Subcutaneous adipose tissue (tissue), 4 donors: ENCODE data around the gene PDE7B. TPM values are rescaled to one million over a fixed set of nuclear protein-coding genes. Genes with fewer than 3 reads are reported as not detected.

ENCODE experiments used
- CTCF ChIP-seq: fragments of 450-650 bp; IDR thresholded peaks from one replicate; pipeline ENCODE4 v1.5.1; 2016; ENCODE audit warnings: low read depth, mild to moderate bottlenecking, control low read depth, antibody characterized with exemption, moderate library complexity
- total RNA-seq, 4 donors: library from RNA; depleted of rRNA; stranded (reverse); fragments of >200 nt; gene quantifications; one replicate each; pipeline ENCODE4 v1.1.0, GENCODE V29; 2016

Gene PDE7B
- total RNA-seq, 4 donors from 2014 or later: 4.1 to 12.6 (median 9.5) TPM

GRCh38 chr6:135976585-135976984 lies 125.1 kb downstream of the PDE7B start:
- no peak for TF ChIP-seq CTCF

- no peak for TF ChIP-seq CTCF
Measured at GRCh38 chr6:135983093-135983492, 131.6 kb downstream of the PDE7B start.

- no peak for TF ChIP-seq CTCF
Measured at GRCh38 chr6:135983718-135984343, 132.3 kb downstream of the PDE7B start.

GRCh38 chr6:135985471-135985870 lies 134.0 kb downstream of the PDE7B start:
- no peak for TF ChIP-seq CTCF

GRCh38 chr6:135987226-135987625 lies 135.7 kb downstream of the PDE7B start:
- no peak for TF ChIP-seq CTCF

- TF ChIP-seq CTCF: no peak
Measured at GRCh38 chr6:135990439-135990838, 138.9 kb downstream of the PDE7B start.

- no peak for TF ChIP-seq CTCF
Measured at GRCh38 chr6:135990855-135991464, 139.5 kb downstream of the PDE7B start.
